Stomach (tissue), 4 donors: ENCODE measurements around the gene DOCK8.

Source experiments
- CTCF ChIP-seq, 7 experiments: fragments of 450-650 bp in 4 of 7; fragments of 200-600 bp in 3 of 7; sonication (generic) in 3 of 7; IDR thresholded peaks; one replicate each; pipeline ENCODE4 v1.5.1; 2016 to 2019; ENCODE audit warnings: antibody characterized with exemption in 7 of 7, control low read depth in 2 of 7, mild to moderate bottlenecking in 1 of 7
- EP300 ChIP-seq: sonication (generic); formaldehyde crosslinking; IDR thresholded peaks from one replicate; pipeline ENCODE4 v1.6.1; 2017; ENCODE audit warnings: antibody characterized with exemption
- POLR2AphosphoS5 ChIP-seq, 3 donors: sonication (generic); formaldehyde crosslinking; IDR thresholded peaks; one replicate each; pipeline ENCODE4 v1.6.1; 2016; ENCODE audit warnings: antibody characterized with exemption in 3 of 3

DNA sequence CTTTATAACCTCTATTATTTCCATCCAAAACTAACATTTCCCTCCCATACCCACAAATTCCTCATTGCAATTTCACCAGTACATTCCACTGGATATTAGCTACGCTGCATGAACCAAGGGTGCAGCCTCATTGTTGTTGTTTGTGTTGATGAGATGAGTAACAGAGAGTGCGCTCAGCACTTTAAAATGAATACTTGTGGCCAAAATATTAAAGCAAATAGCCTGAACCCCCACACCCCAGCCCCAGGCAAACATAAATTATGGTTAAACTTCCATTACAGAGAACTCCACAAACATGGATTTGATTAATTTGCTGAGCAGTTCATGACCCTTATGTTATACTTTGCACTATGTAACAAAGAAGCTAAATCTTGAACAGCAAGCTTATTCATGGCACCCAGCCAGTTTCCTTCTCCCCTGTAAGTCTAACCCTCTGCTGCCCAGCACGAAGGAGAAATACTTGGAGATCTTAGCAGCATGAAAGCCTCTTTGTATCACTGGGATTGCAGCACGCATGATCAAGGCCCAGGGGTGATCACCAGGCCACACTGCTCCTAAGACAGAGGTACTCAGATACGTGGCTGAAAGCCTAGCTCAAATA, 205.0 kb downstream of the DOCK8 start:
- TF ChIP-seq EP300: no peak
- no peak for TF ChIP-seq CTCF (IDR thresholded peaks at IDR 0.05)
- no peak for TF ChIP-seq POLR2AphosphoS5 (IDR thresholded peaks at IDR 0.05)
